GM12878 (cell line): ENCODE measurements around the gene ITGB5. TPM values are rescaled to one million over a fixed set of nuclear protein-coding genes. Genes with fewer than 3 reads are reported as not detected.

ENCODE experiments used
- CHD2 ChIP-seq: IDR thresholded peaks from 2 replicates; pipeline ENCODE4 v1.6.1; 2011; ENCODE audit warnings: low read depth, low read length, improper control_type of control experiment, borderline replicate concordance
- CHD4 ChIP-seq: fragments of 200-600 bp; sonication (generic); IDR thresholded peaks from 2 replicates; pipeline ENCODE4 v1.6.1; 2016; ENCODE audit warnings: mild to moderate bottlenecking
- ESRRA ChIP-seq: IDR thresholded peaks from 2 replicates; pipeline ENCODE4 v1.6.1; 2012; ENCODE audit warnings: mild to moderate bottlenecking, low read length, improper control_type of control experiment
- FOXM1 ChIP-seq: IDR thresholded peaks from 2 replicates; pipeline ENCODE4 v1.6.1; 2012; ENCODE audit warnings: low read depth, mild to moderate bottlenecking, inconsistent platforms, low read length, moderate library complexity
- KLF5 ChIP-seq: fragments of 450-650 bp; IDR thresholded peaks from 2 replicates; pipeline ENCODE4 v1.6.1; 2014; ENCODE audit warnings: mild to moderate bottlenecking; ENCODE audit not compliant: partially characterized antibody
- NR2C2 ChIP-seq: IDR thresholded peaks from 2 replicates; pipeline ENCODE4 v1.6.1; 2011; ENCODE audit warnings: borderline replicate concordance, low read depth; ENCODE audit not compliant: control insufficient read depth, insufficient read length
- POLR2AphosphoS5 ChIP-seq: IDR thresholded peaks from 2 replicates; pipeline ENCODE4 v1.6.1; 2011; ENCODE audit warnings: mild to moderate bottlenecking, low read length, inconsistent platforms
- polyA plus RNA-seq, 11 experiments: library from polyadenylated mRNA; depleted of rRNA in 4 of 11; unstranded in 6 of 11; stranded (reverse) in 5 of 11; fragments of >200 nt; fragmentation: Nextera tagmentation in 4 of 11; fragmentation: Illumina TruSeq in 1 of 11; extraction: Ambion mirVana in 4 of 11; extraction: Trizol in 1 of 11; gene quantifications; 1 replicate in 1 of 11; 2 replicates in 10 of 11; pipeline versions ENCODE4 v1.2.1 to v1.2.3, GENCODE V29; 2011 to 2016; ENCODE audit warnings: inconsistent platforms in 2 of 11, missing spikeins in 2 of 11, low read depth in 1 of 11
- total RNA-seq, 4 experiments: library from RNA; depleted of rRNA in 3 of 4; stranded (reverse); fragments of >200 nt in 3 of 4; fragmentation: Illumina TruSeq in 1 of 4; extraction: Trizol in 1 of 4; gene quantifications; 2 replicates each; pipeline versions ENCODE4 v1.2.1 to v1.2.3, GENCODE V29; 2013 to 2021
- TF ChIP-seq, protein P1 (sequence below): fragments of 450-650 bp; IDR thresholded peaks from 2 replicates; pipeline ENCODE4 v1.6.1; 2017; ENCODE audit warnings: mild to moderate bottlenecking, moderate library complexity

Gene ITGB5
- total and polyA plus RNA-seq, 10 of the 15 experiments (the other 5 are each of a cell fraction or from before 2014, with no cell fraction given), result 0.05 to 10.0 (median 0.83) TPM; not detected in 2

DNA sequence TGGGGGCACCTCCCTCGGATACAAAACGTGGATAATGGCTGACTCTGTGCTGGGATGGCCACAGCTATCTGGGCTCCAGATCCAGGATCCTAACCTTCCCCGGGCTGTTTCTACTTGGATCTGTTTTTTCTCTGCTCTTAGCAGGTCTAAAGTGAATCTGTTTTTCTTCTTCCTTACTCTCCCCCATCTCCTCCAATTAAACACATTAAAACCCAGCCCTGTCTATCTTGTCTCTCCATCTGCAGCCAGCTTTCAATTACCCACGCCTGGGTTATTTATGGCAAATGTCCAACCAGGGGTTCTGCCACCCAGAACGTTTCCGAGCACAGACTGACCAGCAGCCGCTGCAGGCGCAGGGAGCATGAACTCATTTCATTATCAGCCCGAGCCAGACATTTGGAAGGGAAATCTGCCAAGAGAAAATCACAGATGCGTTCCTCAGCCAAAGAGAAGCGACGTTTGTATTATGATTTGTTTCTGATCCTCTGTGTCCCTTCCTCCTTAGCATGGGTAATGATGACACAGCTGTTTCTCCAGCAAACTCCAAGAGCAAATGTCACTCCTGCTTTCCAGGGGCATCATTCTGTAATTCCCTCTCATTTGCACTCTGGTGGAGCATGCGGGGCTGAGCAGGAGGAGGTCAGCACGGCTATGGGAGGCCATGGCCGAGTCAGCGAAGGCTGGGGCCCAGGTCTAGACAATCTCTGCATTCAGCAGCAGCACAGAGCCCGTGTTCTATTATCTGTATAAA lies 114.9 kb downstream of the ITGB5 start (continued):
- TF ChIP-seq, protein P1, sequence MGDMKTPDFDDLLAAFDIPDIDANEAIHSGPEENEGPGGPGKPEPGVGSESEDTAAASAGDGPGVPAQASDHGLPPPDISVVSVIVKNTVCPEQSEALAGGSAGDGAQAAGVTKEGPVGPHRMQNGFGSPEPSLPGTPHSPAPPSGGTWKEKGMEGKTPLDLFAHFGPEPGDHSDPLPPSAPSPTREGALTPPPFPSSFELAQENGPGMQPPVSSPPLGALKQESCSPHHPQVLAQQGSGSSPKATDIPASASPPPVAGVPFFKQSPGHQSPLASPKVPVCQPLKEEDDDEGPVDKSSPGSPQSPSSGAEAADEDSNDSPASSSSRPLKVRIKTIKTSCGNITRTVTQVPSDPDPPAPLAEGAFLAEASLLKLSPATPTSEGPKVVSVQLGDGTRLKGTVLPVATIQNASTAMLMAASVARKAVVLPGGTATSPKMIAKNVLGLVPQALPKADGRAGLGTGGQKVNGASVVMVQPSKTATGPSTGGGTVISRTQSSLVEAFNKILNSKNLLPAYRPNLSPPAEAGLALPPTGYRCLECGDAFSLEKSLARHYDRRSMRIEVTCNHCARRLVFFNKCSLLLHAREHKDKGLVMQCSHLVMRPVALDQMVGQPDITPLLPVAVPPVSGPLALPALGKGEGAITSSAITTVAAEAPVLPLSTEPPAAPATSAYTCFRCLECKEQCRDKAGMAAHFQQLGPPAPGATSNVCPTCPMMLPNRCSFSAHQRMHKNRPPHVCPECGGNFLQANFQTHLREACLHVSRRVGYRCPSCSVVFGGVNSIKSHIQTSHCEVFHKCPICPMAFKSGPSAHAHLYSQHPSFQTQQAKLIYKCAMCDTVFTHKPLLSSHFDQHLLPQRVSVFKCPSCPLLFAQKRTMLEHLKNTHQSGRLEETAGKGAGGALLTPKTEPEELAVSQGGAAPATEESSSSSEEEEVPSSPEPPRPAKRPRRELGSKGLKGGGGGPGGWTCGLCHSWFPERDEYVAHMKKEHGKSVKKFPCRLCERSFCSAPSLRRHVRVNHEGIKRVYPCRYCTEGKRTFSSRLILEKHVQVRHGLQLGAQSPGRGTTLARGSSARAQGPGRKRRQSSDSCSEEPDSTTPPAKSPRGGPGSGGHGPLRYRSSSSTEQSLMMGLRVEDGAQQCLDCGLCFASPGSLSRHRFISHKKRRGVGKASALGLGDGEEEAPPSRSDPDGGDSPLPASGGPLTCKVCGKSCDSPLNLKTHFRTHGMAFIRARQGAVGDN, result no peak
- TF ChIP-seq NR2C2 (no peak), CHD2 (no peak), CHD4 (no peak), ESRRA (no peak), POLR2AphosphoS5 (no peak), FOXM1 (no peak), KLF5 (no peak)
